GM12878 (cell line): ENCODE data around the gene BICDL2. TPM values are rescaled to one million over a fixed set of nuclear protein-coding genes. Genes with fewer than 3 reads are reported as not detected.
A peak's percentile ranks its signal among the peaks of the same experiment; 100 is the strongest.

Source experiments
- ATAC-seq: fragments of 200-7000 bp; cut with Tn5 transposase; 3 replicates; pipeline ENCODE4 v1.9.1; 2020; ENCODE audit warnings: mild to moderate bottlenecking, moderate library complexity
- BruUV-seq: library from RNA; stranded (reverse); fragments of 400-500 nt; replicated peaks from 2 replicates; lab custom pipeline; 2021; lab: Mats Ljungman, UMichigan
- CTCF ChIA-PET: fragments of 300-600 bp; sonication (Branson Sonifier 250); formaldehyde crosslinking; extraction: SDS; loops from one replicate; lab custom pipeline; 2021; ENCODE audit warnings: inconsistent platforms; lab: Yijun Ruan, JAX
- POLR2A ChIA-PET: fragments of 350-600 bp; formaldehyde crosslinking; extraction: SDS; loops from one replicate; lab custom pipeline; 2021; ENCODE audit warnings: inconsistent platforms; lab: Charles Lee
- RAD21 ChIA-PET: fragments of 300-600 bp; sonication (Branson Sonifier 250); formaldehyde crosslinking; loops from one replicate; lab custom pipeline; 2023; ENCODE audit warnings: antibody characterized with exemption; ENCODE audit not compliant: unreplicated experiment; lab: Charles Lee
- SMC1A ChIA-PET: fragments of 300-600 bp; sonication (Branson Sonifier 250); formaldehyde crosslinking; loops from one replicate; lab custom pipeline; 2023; ENCODE audit not compliant: unreplicated experiment, uncharacterized antibody; lab: Charles Lee
- DNase-seq: peaks from one replicate; pipeline ENCODE4 v3.0.0-alpha.2; 2011; ENCODE audit warnings: low read depth, low spot score
- FAIRE-seq: peaks from 3 replicates; lab custom pipeline; 2011; peaks lifted over from hg19 to GRCh38; lab: Jason Lieb, UNC
- H2AFZ ChIP-seq: 2 replicates; pipeline ENCODE4 v1.6.0; 2011; ENCODE audit warnings: low read depth, low read length, control low read depth; ENCODE audit not compliant: control insufficient read depth
- H3K27ac ChIP-seq: 2 replicates; pipeline ENCODE4 v1.5.1; 2011; ENCODE audit warnings: control low read depth; ENCODE audit not compliant: control insufficient read depth, insufficient read depth
- H3K27me3 ChIP-seq, 2 experiments: replicated peaks in 1 of 2; 2 replicates each; pipeline versions ENCODE4 v1.6.0 to v1.6.1; 2011; ENCODE audit warnings: low read length in 1 of 2; ENCODE audit not compliant: control insufficient read depth in 2 of 2, insufficient read depth in 2 of 2
- H3K36me3 ChIP-seq, 2 experiments: 2 replicates each; pipeline ENCODE4 v1.5.1; 2011; ENCODE audit warnings: low read length in 1 of 2; ENCODE audit not compliant: control insufficient read depth in 2 of 2, insufficient read depth in 2 of 2
- H3K4me1 ChIP-seq: 2 replicates; pipeline ENCODE4 v1.6.1; 2011; ENCODE audit warnings: mild to moderate bottlenecking, low read length, moderate library complexity, mixed read lengths; ENCODE audit not compliant: control insufficient read depth, insufficient read depth
- H3K4me2 ChIP-seq: 2 replicates; pipeline ENCODE4 v1.6.0; 2011; ENCODE audit warnings: control low read depth; ENCODE audit not compliant: control insufficient read depth, insufficient read depth
- H3K4me3 ChIP-seq: fragments of 200-600 bp; sonication (generic); 2 replicates; pipeline ENCODE4 v1.5.1; 2016
- H3K79me2 ChIP-seq: 2 replicates; pipeline ENCODE4 v1.6.0; 2011; ENCODE audit warnings: low read length; ENCODE audit not compliant: control insufficient read depth, insufficient read depth
- H3K9ac ChIP-seq: 2 replicates; pipeline ENCODE4 v1.8.0; 2011; ENCODE audit warnings: low read length, control low read depth, mixed read lengths; ENCODE audit not compliant: control insufficient read depth, insufficient read depth
- H3K9me3 ChIP-seq: replicated peaks from 3 replicates; pipeline ENCODE4 v1.5.1; 2011; ENCODE audit warnings: mild to moderate bottlenecking, low read length; ENCODE audit not compliant: control insufficient read depth, insufficient read depth
- H4K20me1 ChIP-seq: 2 replicates; pipeline ENCODE4 v1.6.0; 2011; ENCODE audit not compliant: control insufficient read depth, insufficient read depth
- BACH1 ChIP-seq: fragments of 450-650 bp; IDR thresholded peaks from 2 replicates; pipeline ENCODE4 v1.6.1; 2017; ENCODE audit warnings: mild to moderate bottlenecking, borderline replicate concordance
- CTCF ChIP-seq, 3 experiments: IDR thresholded peaks in 2 of 3; conservative IDR thresholded peaks in 1 of 3; 2 replicates each; pipeline ENCODE4 v1.5.1; 2011; ENCODE audit warnings: low read depth in 3 of 3, low read length in 3 of 3, mild to moderate bottlenecking in 3 of 3, control low read depth in 2 of 3, moderate library complexity in 2 of 3, inconsistent platforms in 1 of 3, mixed read lengths in 1 of 3; ENCODE audit not compliant: control insufficient read depth in 2 of 3, insufficient read depth in 1 of 3; ENCODE audit errors: extremely low read depth in 1 of 3
- DPF2 ChIP-seq: fragments of 450-650 bp; IDR thresholded peaks from 2 replicates; pipeline ENCODE4 v1.6.1; 2017; ENCODE audit warnings: mild to moderate bottlenecking
- GATAD2B ChIP-seq: fragments of 450-650 bp; conservative IDR thresholded peaks from 2 replicates; pipeline ENCODE4 v1.6.1; 2017; ENCODE audit warnings: low read depth, mild to moderate bottlenecking, moderate library complexity
- HDAC6 ChIP-seq: fragments of 200-600 bp; sonication (generic); IDR thresholded peaks from one replicate; pipeline ENCODE4 v1.8.0; 2017; ENCODE audit warnings: antibody characterized with exemption; ENCODE audit not compliant: unreplicated experiment
- IKZF1 ChIP-seq: fragments of 450-650 bp; conservative IDR thresholded peaks from 2 replicates; pipeline ENCODE4 v1.6.1; 2017; ENCODE audit warnings: antibody characterized with exemption, mild to moderate bottlenecking
- LARP7 ChIP-seq: fragments of 450-650 bp; IDR thresholded peaks from 2 replicates; pipeline ENCODE4 v1.6.1; 2017; ENCODE audit warnings: mild to moderate bottlenecking
- MEF2A ChIP-seq: IDR thresholded peaks from 2 replicates; pipeline ENCODE4 v1.6.1; 2011; ENCODE audit warnings: low read depth, mild to moderate bottlenecking, low read length, moderate library complexity; ENCODE audit not compliant: insufficient read depth
- MEF2B ChIP-seq: fragments of 450-650 bp; IDR thresholded peaks from 2 replicates; pipeline ENCODE4 v1.6.1; 2018; ENCODE audit warnings: mild to moderate bottlenecking, moderate library complexity; ENCODE audit not compliant: partially characterized antibody, poor library complexity, severe bottlenecking
- MXI1 ChIP-seq: fragments of 150-350 bp; IDR thresholded peaks from 2 replicates; pipeline ENCODE4 v1.6.1; 2011; ENCODE audit warnings: low read depth, mild to moderate bottlenecking, inconsistent platforms, low read length, improper control_type of control experiment
- NRF1 ChIP-seq: conservative IDR thresholded peaks from 2 replicates; pipeline ENCODE4 v1.6.1; 2011; ENCODE audit warnings: mild to moderate bottlenecking, low read depth, low read length, improper control_type of control experiment
- POLR2A ChIP-seq: IDR thresholded peaks from 2 replicates; pipeline ENCODE4 v1.6.1; 2011; ENCODE audit warnings: low read depth, mild to moderate bottlenecking, low read length
- RFX5 ChIP-seq: IDR thresholded peaks from 2 replicates; pipeline ENCODE4 v1.6.1; 2011; ENCODE audit warnings: low read depth, low read length, improper control_type of control experiment
- SMC3 ChIP-seq: IDR thresholded peaks from 2 replicates; pipeline ENCODE4 v1.6.1; 2011; ENCODE audit warnings: low read length, improper control_type of control experiment, borderline replicate concordance
- SREBF2 ChIP-seq: IDR thresholded peaks from 2 replicates; pipeline ENCODE4 v1.6.1; 2012; ENCODE audit warnings: mild to moderate bottlenecking, low read length
- TARDBP ChIP-seq: IDR thresholded peaks from 2 replicates; pipeline ENCODE4 v1.6.1; 2016; ENCODE audit warnings: borderline replicate concordance
- TCF3 ChIP-seq: IDR thresholded peaks from 2 replicates; pipeline ENCODE4 v1.6.1; 2012; ENCODE audit warnings: low read depth, mild to moderate bottlenecking, low read length, borderline replicate concordance; ENCODE audit not compliant: insufficient read depth
- ZNF217 ChIP-seq: fragments of 450-650 bp; IDR thresholded peaks from 2 replicates; pipeline ENCODE4 v1.6.1; 2017; ENCODE audit warnings: antibody characterized with exemption, mild to moderate bottlenecking
- ZNF24 ChIP-seq: fragments of 450-650 bp; IDR thresholded peaks from 2 replicates; pipeline ENCODE4 v1.6.1; 2017; ENCODE audit warnings: antibody characterized with exemption, mild to moderate bottlenecking
- WGBS: methylation state at CpG from one replicate; pipeline ENCODE4 v1.1.6; 2016; ENCODE audit warnings: low lambda C conversion rate; ENCODE audit not compliant: insufficient replicate concordance, insufficient coverage; ENCODE audit errors: missing lambda C conversion rate; 5-methylcytosine and 5-hydroxymethylcytosine counted together
- in situ Hi-C: fragments of 300-500 bp; cut with MboI; formaldehyde crosslinking; loops from 9 replicates; pipeline ENCODE4 v1.14.3; 2018; ENCODE audit warnings: mixed read lengths
- intact Hi-C: fragments of 100-400 bp; cut with micrococcal nuclease; formaldehyde crosslinking; loops from one replicate; pipeline ENCODE4 v1.14.2; 2022; ENCODE audit not compliant: unreplicated experiment
- polyA plus RNA-seq, 11 experiments: library from polyadenylated mRNA; depleted of rRNA in 4 of 11; unstranded in 6 of 11; stranded (reverse) in 5 of 11; fragments of >200 nt; fragmentation: Nextera tagmentation in 4 of 11; fragmentation: Illumina TruSeq in 1 of 11; extraction: Ambion mirVana in 4 of 11; extraction: Trizol in 1 of 11; gene quantifications; 1 replicate in 1 of 11; 2 replicates in 10 of 11; pipeline versions ENCODE4 v1.2.1 to v1.2.3, GENCODE V29; 2011 to 2016; ENCODE audit warnings: inconsistent platforms in 2 of 11, missing spikeins in 2 of 11, low read depth in 1 of 11
- total RNA-seq, 4 experiments: library from RNA; depleted of rRNA in 3 of 4; stranded (reverse); fragments of >200 nt in 3 of 4; fragmentation: Illumina TruSeq in 1 of 4; extraction: Trizol in 1 of 4; gene quantifications; 2 replicates each; pipeline versions ENCODE4 v1.2.1 to v1.2.3, GENCODE V29; 2013 to 2021
- TF ChIP-seq, protein P1 (sequence below): IDR thresholded peaks from 2 replicates; pipeline ENCODE4 v1.6.1; 2012; ENCODE audit warnings: low read depth, low read length, improper control_type of control experiment
- TF ChIP-seq, protein P2 (sequence below): fragments of 450-650 bp; conservative IDR thresholded peaks from 2 replicates; pipeline ENCODE4 v1.6.1; 2017; ENCODE audit warnings: mild to moderate bottlenecking, moderate library complexity

BICDL2 gene
- total and polyA plus RNA-seq, 10 of the 15 experiments (the other 5 are each of a cell fraction or from before 2014, with no cell fraction given) = not detected

DNA sequence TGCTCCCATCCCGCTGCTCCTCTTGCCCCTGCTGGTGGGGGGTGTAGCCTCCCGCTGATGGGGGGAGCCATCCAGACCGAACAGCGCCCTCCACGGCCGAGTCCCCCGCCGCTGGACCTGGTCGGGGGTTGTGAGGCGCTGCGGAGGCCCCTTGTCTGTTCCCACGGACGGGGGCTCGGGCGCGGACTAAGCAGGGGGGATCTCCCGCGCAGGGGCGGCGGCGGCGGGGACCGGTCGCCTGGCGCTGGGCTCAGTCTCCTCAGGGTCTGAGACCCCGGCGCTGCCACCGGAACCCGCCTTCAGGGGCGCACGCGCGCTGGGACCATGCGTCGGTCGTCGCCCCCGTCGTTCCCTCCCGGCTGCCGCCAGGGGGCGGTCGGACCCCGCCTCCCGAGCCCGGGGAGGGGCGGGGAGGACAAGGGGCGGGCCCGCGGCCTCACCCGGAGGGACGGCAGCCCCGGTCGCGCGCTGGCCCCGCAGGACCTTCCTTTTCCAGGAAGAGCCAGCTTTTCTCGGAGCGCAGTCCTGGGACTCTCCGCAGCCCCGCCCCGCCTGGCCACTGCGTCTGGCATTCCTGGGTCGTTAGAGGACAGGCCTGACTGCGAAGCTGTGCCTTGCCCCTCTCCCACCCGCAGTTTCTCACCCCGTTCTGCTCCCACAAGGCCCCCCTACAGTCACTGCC is 22.4 kb upstream of the BICDL2 start:
- no peak for FAIRE-seq
- intact Hi-C loops = loop anchor here (1.0 to 2.0 kb wide), 3 partner anchors 36 to 108 kb away; no protein-coding TSS in a partner anchor
- peak; percentile 93 for TF ChIP-seq GATAD2B
- TF ChIP-seq ZNF24 = peak; percentile 44; the same call in 1 of the 2 replicates
- TF ChIP-seq, protein P1, sequence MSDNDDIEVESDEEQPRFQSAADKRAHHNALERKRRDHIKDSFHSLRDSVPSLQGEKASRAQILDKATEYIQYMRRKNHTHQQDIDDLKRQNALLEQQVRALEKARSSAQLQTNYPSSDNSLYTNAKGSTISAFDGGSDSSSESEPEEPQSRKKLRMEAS = peak; percentile 44; the same call in 1 of the 2 replicates
- TF ChIP-seq TARDBP = no peak
- peak; percentile 17 for TF ChIP-seq MEF2B
- TF ChIP-seq BACH1 = peak; percentile 74; the same call in 1 of the 2 replicates
- TF ChIP-seq, protein P2, sequence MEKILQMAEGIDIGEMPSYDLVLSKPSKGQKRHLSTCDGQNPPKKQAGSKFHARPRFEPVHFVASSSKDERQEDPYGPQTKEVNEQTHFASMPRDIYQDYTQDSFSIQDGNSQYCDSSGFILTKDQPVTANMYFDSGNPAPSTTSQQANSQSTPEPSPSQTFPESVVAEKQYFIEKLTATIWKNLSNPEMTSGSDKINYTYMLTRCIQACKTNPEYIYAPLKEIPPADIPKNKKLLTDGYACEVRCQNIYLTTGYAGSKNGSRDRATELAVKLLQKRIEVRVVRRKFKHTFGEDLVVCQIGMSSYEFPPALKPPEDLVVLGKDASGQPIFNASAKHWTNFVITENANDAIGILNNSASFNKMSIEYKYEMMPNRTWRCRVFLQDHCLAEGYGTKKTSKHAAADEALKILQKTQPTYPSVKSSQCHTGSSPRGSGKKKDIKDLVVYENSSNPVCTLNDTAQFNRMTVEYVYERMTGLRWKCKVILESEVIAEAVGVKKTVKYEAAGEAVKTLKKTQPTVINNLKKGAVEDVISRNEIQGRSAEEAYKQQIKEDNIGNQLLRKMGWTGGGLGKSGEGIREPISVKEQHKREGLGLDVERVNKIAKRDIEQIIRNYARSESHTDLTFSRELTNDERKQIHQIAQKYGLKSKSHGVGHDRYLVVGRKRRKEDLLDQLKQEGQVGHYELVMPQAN = peak; percentile 55
- TF ChIP-seq NRF1 = peak; percentile 61
- TF ChIP-seq ZNF217 = peak; percentile 55; the same call in 1 of the 2 replicates
- 0 out of 2 replicates have a peak, but pooled peaks have one; percentile 19 for TF ChIP-seq MEF2A
- TF ChIP-seq IKZF1 = peak; percentile 78
- peak; percentile 37 for TF ChIP-seq MXI1
- peak; percentile 71 for TF ChIP-seq POLR2A
- TF ChIP-seq TCF3 = no peak
- TF ChIP-seq SMC3 = peak; percentile 82
- TF ChIP-seq DPF2 = peak; percentile 58
- TF ChIP-seq CTCF (IDR thresholded peaks at IDR 0.05 in 2 of 3, conservative IDR thresholded peaks at IDR 0.05 in 1 of 3; ENCODE audit: control insufficient read depth in 2 of 3, extremely low read depth in 1 of 3, insufficient read depth in 1 of 3, low read depth in 3 of 3, low read length in 3 of 3) = peak; percentile 71 to 94 (median 85)
- peak; percentile 91 for TF ChIP-seq LARP7
- TF ChIP-seq RFX5 = no peak
- no peak for TF ChIP-seq SREBF2
- no peak for TF ChIP-seq HDAC6

More for the DNA sequence above, 22.4 kb upstream of the BICDL2 start:
- ChIA-PET RAD21 (interaction anchor here (0.6 to 3.0 kb wide), 20 partner anchors 16 to 113 kb away, joined by 3 to 72 read pairs (median 6); partner anchors contain the start of genes TNFRSF12A and ZNF213), SMC1A (interaction anchor here (0.7 to 3.9 kb wide), 13 partner anchors 11 to 107 kb away, joined by 3 to 53 read pairs (median 4); no protein-coding TSS in a partner anchor), CTCF (interaction anchor here (0.6 to 9.5 kb wide), 33 partner anchors 10 to 112 kb away, joined by 3 to 174 read pairs (median 5); partner anchors contain the start of genes HCFC1R1, THOC6 and ZNF213), POLR2A (interaction anchor here (0.6 to 1.7 kb wide), 9 partner anchors 18 to 1071 kb away, joined by 3 to 12 read pairs (median 5); partner anchors contain the start of genes HCFC1R1, THOC6 and ZNF213)
- no TSS peak for BruUV-seq
- in situ Hi-C loops = no loop called here
- Histone ChIP-seq H3K9me3 (no peaks in the 10 kb centered on the region; the same call in 2 of the 3 replicates), H3K27ac (peak overlapping the region; percentile 70), H3K9ac (peak overlapping the region; percentile 82), H3K36me3 (no peaks in the 10 kb centered on the region), H3K4me1 (peaks cover 16% of the 10 kb centered on the region), H3K4me3 (peak overlapping the region; percentile 87), H3K4me2 (peak overlapping the region; percentile 75), H3K79me2 (no peaks in the 10 kb centered on the region), H4K20me1 (no peaks in the 10 kb centered on the region), H2AFZ (peak overlapping the region; percentile 87), H3K27me3 (no peaks in the 10 kb centered on the region)
- ATAC-seq (peak; percentile 97), DNase-seq (no peak)
- 3% methylated on average over 32 of the region's 67 CpGs for WGBS
